Measurements from ENCODE around the gene CDH12. TPM values are rescaled to one million over a fixed set of nuclear protein-coding genes. Genes with fewer than 3 reads are reported as not detected.
A peak's percentile ranks its signal among the peaks of the same experiment; 100 is the strongest.
"Not testable (repeated sequence)": the region's sequence is repeated elsewhere in the genome, so short reads cannot be mapped to it uniquely, and the experiment has no call there.

The CDH12 gene
- total RNA-seq, 1 experiment from 2014 or later: not detected

- H3K9me2 ChIP-seq (replicated peaks; ENCODE audit: insufficient read depth, low read length): no peaks in the 10 kb centered on the region
- no peaks in the 10 kb centered on the region for H3K27me3 ChIP-seq (ENCODE audit: low read length)
- H3K79me2 ChIP-seq (ENCODE audit: low read length): no peaks in the 10 kb centered on the region
- no peak for DNase-seq
- H3K4me2 ChIP-seq (ENCODE audit: low read depth, low read length, poor library complexity, severe bottlenecking): no peak overlapping the region
- no peak overlapping the region for H3K9ac ChIP-seq (ENCODE audit: low read length)
- H3K36me3 ChIP-seq (ENCODE audit: insufficient read depth, low read length): no peaks in the 10 kb centered on the region
- H3K4me3 ChIP-seq (ENCODE audit: low read length): no peak overlapping the region
- H3K9me3 ChIP-seq (ENCODE audit: low read length): peaks cover 10% of the 10 kb centered on the region; the same call in 1 of the 2 replicates
- H3K4me1 ChIP-seq (ENCODE audit: low read length): no peaks in the 10 kb centered on the region
- H2AFZ ChIP-seq (ENCODE audit: low read length): no peak overlapping the region
- no peak overlapping the region for H3K27ac ChIP-seq (ENCODE audit: low read length)
- no peaks in the 10 kb centered on the region for H4K20me1 ChIP-seq (ENCODE audit: insufficient read depth, low read depth, low read length)
Measured at GRCh38 chr5:22238047-22238446, 615.1 kb downstream of the CDH12 start.

DNA sequence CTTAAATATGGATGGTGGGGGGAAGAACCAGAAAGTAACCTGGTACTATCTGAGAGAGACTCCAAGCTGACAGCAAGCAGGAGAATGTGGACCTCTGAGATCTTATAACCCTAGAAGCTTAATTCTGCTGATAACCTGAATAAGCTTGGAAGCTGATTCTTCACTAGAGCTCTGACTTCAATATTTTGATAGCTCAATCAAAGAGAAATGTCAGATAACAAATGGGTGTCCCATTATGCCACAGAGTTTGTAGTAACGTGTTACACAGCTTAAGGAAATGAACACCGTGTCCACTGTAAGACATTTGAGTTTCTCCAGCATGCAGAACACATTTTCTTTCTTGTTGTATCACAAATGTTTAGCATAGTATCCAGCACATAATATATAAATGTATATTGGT lies 626.7 kb downstream of the CDH12 start:
- Histone ChIP-seq H3K9me2 (replicated peaks; ENCODE audit: insufficient read depth, low read length) (no peaks in the 10 kb centered on the region), H3K4me3 (ENCODE audit: low read length) (no peak overlapping the region), H3K36me3 (ENCODE audit: insufficient read depth, low read length) (no peaks in the 10 kb centered on the region), H4K20me1 (ENCODE audit: insufficient read depth, low read depth, low read length) (no peaks in the 10 kb centered on the region), H3K4me1 (ENCODE audit: low read length) (no peaks in the 10 kb centered on the region), H3K27ac (ENCODE audit: low read length) (no peak overlapping the region), H2AFZ (ENCODE audit: low read length) (no peak overlapping the region), H3K27me3 (ENCODE audit: low read length) (no peaks in the 10 kb centered on the region), H3K4me2 (ENCODE audit: low read depth, low read length, poor library complexity, severe bottlenecking) (no peak overlapping the region), H3K9ac (ENCODE audit: low read length) (no peak overlapping the region), H3K9me3 (ENCODE audit: low read length) (no peaks in the 10 kb centered on the region), H3K79me2 (ENCODE audit: low read length) (no peaks in the 10 kb centered on the region)
- DNase-seq: no peak

DNA sequence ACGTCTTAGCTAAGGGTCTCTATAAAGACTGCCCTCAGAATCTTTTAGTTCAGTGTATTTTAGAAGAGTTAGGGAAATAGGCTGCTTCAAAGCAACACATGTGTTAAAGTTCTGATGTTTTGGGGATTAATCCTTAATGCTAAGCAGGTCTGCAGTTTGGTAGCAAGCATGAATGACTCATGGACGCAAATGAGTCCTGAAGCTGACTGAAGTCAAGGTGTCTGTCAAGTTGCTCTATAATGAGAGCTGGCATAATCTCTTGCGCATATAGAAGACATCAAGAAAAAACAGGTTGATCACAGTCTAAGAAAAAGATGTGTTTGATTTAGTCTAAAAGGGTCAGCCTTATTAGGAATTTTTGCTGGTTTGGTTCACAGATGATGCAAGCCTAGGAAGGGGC lies 630.1 kb downstream of the CDH12 start:
- no peaks in the 10 kb centered on the region for H3K27me3 ChIP-seq (ENCODE audit: low read length)
- no peaks in the 10 kb centered on the region for H3K4me1 ChIP-seq (ENCODE audit: low read length)
- no peaks in the 10 kb centered on the region for H3K9me3 ChIP-seq (ENCODE audit: low read length)
- no peak overlapping the region for H3K9ac ChIP-seq (ENCODE audit: low read length)
- H3K4me3 ChIP-seq (ENCODE audit: low read length): no peak overlapping the region
- no peaks in the 10 kb centered on the region for H3K79me2 ChIP-seq (ENCODE audit: low read length)
- H3K9me2 ChIP-seq (replicated peaks; ENCODE audit: insufficient read depth, low read length): no peaks in the 10 kb centered on the region
- H2AFZ ChIP-seq (ENCODE audit: low read length): no peak overlapping the region
- H4K20me1 ChIP-seq (ENCODE audit: insufficient read depth, low read depth, low read length): no peaks in the 10 kb centered on the region
- H3K36me3 ChIP-seq (ENCODE audit: insufficient read depth, low read length): no peaks in the 10 kb centered on the region
- no peak for DNase-seq
- H3K27ac ChIP-seq (ENCODE audit: low read length): no peak overlapping the region
- no peak overlapping the region for H3K4me2 ChIP-seq (ENCODE audit: low read depth, low read length, poor library complexity, severe bottlenecking)

GRCh38 chr5:22213703-22214495 lies 639.2 kb downstream of the CDH12 start:
- H2AFZ ChIP-seq (ENCODE audit: low read length); H3K36me3 ChIP-seq (ENCODE audit: insufficient read depth, low read length); H4K20me1 ChIP-seq (ENCODE audit: insufficient read depth, low read depth, low read length); H3K27me3 ChIP-seq (ENCODE audit: low read length); H3K27ac ChIP-seq (ENCODE audit: low read length); H3K4me2 ChIP-seq (ENCODE audit: low read depth, low read length, poor library complexity, severe bottlenecking); H3K9me2 ChIP-seq (replicated peaks; ENCODE audit: insufficient read depth, low read length); H3K9ac ChIP-seq (ENCODE audit: low read length); H3K9me3 ChIP-seq (ENCODE audit: low read length); H3K4me3 ChIP-seq (ENCODE audit: low read length); H3K79me2 ChIP-seq (ENCODE audit: low read length); H3K4me1 ChIP-seq (ENCODE audit: low read length): not testable (repeated sequence)
- DNase-seq: peak; percentile 45

DNA sequence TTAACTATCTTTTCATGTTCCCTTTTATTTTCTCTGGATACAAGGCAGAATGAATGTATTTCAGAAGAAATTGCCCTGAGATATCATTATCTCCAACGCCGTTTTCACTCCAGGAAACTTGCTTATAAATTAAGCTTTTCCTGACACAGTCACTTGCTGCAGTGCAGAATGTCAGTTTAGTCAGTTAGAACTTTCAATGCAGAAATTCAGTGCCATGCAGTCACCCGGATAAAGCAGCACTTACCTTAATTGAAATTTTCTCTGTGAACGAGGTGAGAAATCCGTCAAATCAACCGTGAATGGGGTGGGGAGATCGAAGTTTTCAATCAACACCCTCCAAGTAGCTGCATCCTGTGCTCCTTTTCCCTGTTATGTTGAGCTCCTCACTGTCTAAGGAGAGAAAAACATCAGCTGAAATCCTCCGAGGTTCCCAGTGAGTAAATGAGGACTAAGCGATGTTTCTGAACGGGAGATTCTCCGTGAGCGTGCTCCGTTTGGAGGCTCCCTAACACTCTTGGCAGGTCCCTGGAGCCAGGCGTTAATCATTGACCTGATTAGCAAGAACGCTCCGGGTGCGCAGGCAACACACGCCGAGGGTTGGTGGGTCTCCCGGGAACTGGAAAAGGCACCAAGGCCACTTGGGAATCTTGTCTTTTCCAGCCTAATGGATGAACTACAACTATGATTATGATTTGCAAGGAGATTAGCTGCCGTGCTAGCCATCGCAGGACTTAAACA lies 640.7 kb downstream of the CDH12 start:
- not testable (repeated sequence) for H3K27me3 ChIP-seq (ENCODE audit: low read length); H3K9me2 ChIP-seq (replicated peaks; ENCODE audit: insufficient read depth, low read length); H3K4me2 ChIP-seq (ENCODE audit: low read depth, low read length, poor library complexity, severe bottlenecking); H3K9ac ChIP-seq (ENCODE audit: low read length); H3K27ac ChIP-seq (ENCODE audit: low read length); H3K4me1 ChIP-seq (ENCODE audit: low read length); H3K79me2 ChIP-seq (ENCODE audit: low read length); H2AFZ ChIP-seq (ENCODE audit: low read length); H3K9me3 ChIP-seq (ENCODE audit: low read length); H3K36me3 ChIP-seq (ENCODE audit: insufficient read depth, low read length); DNase-seq; H4K20me1 ChIP-seq (ENCODE audit: insufficient read depth, low read depth, low read length); H3K4me3 ChIP-seq (ENCODE audit: low read length)

- DNase-seq; H3K79me2 ChIP-seq (ENCODE audit: low read length); H3K36me3 ChIP-seq (ENCODE audit: insufficient read depth, low read length); H3K9me2 ChIP-seq (replicated peaks; ENCODE audit: insufficient read depth, low read length); H2AFZ ChIP-seq (ENCODE audit: low read length); H3K27me3 ChIP-seq (ENCODE audit: low read length); H4K20me1 ChIP-seq (ENCODE audit: insufficient read depth, low read depth, low read length); H3K4me1 ChIP-seq (ENCODE audit: low read length); H3K9me3 ChIP-seq (ENCODE audit: low read length); H3K9ac ChIP-seq (ENCODE audit: low read length); H3K4me2 ChIP-seq (ENCODE audit: low read depth, low read length, poor library complexity, severe bottlenecking); H3K4me3 ChIP-seq (ENCODE audit: low read length); H3K27ac ChIP-seq (ENCODE audit: low read length): not testable (repeated sequence)
Measured at GRCh38 chr5:22208463-22208862, 644.7 kb downstream of the CDH12 start.

- not testable (repeated sequence) for DNase-seq; H3K79me2 ChIP-seq (ENCODE audit: low read length)
Measured at GRCh38 chr5:22188651-22189050, 664.5 kb downstream of the CDH12 start.

DNA sequence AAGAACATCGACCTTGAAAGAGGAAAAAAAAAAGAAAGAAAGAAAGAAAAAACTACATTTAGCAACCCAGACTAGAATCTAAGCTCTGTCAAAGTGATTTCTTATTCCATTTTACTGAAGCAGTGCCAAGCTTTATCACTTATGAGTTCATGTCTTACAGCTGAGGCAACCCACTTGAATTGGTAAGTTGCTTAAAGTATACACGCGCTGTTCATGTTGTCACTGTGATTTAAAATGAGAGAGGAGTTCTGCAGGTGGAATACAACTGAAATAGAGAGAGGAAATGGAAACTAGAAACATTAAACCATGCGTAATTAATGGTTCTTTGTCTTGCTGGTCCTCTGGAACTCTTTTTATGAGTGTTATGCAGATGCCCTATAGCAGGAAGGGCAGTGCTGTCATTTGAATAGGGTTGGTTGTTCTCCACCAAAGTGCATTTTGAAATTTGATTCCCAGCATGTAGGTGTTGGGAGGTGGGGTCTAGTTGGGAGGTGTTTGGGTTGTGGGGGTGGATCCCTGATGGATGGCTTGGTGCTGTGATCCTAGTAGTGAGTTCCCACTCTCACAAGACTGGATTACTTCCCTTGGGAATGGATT lies 665.4 kb downstream of the CDH12 start:
- not testable (repeated sequence) for H3K9ac ChIP-seq (ENCODE audit: low read length); H3K4me2 ChIP-seq (ENCODE audit: low read depth, low read length, poor library complexity, severe bottlenecking); H3K4me3 ChIP-seq (ENCODE audit: low read length); DNase-seq; H3K27me3 ChIP-seq (ENCODE audit: low read length); H4K20me1 ChIP-seq (ENCODE audit: insufficient read depth, low read depth, low read length); H3K27ac ChIP-seq (ENCODE audit: low read length); H3K4me1 ChIP-seq (ENCODE audit: low read length); H2AFZ ChIP-seq (ENCODE audit: low read length); H3K36me3 ChIP-seq (ENCODE audit: insufficient read depth, low read length); H3K79me2 ChIP-seq (ENCODE audit: low read length); H3K9me2 ChIP-seq (replicated peaks; ENCODE audit: insufficient read depth, low read length); H3K9me3 ChIP-seq (ENCODE audit: low read length)

More at GRCh38 chr5:22188651-22189050, 664.5 kb downstream of the CDH12 start:
- H3K4me3 ChIP-seq (ENCODE audit: low read length); H3K36me3 ChIP-seq (ENCODE audit: insufficient read depth, low read length); H4K20me1 ChIP-seq (ENCODE audit: insufficient read depth, low read depth, low read length); H3K9me3 ChIP-seq (ENCODE audit: low read length); H3K9me2 ChIP-seq (replicated peaks; ENCODE audit: insufficient read depth, low read length); H3K4me1 ChIP-seq (ENCODE audit: low read length); H3K27me3 ChIP-seq (ENCODE audit: low read length); H3K4me2 ChIP-seq (ENCODE audit: low read depth, low read length, poor library complexity, severe bottlenecking); H3K27ac ChIP-seq (ENCODE audit: low read length); H3K9ac ChIP-seq (ENCODE audit: low read length); H2AFZ ChIP-seq (ENCODE audit: low read length): not testable (repeated sequence)
